ENCODE data around the gene ICAM4. TPM values are rescaled to one million over a fixed set of nuclear protein-coding genes. Genes with fewer than 3 reads are reported as not detected.

The ICAM4 gene
- total and polyA plus RNA-seq, 2 of the 13 experiments (the other 11 are each of a cell fraction or from before 2014, with no cell fraction given): 2.9 to 4.0 TPM

GRCh38 chr19:10315335-10316214 lies 28.8 kb downstream of the ICAM4 start, which contains the start of gene FDX2 (continued):
- TF ChIP-seq MNT (IDR thresholded peaks at IDR 0.05) (peak; percentile 56), ELF1 (CRISPR knock-in tag; IDR thresholded peaks at IDR 0.05) (peak; percentile 83), ZNF776 (CRISPR knock-in tag; IDR thresholded peaks at IDR 0.05) (no peak), BCL6 (CRISPR knock-in tag; IDR thresholded peaks at IDR 0.05) (no peak; the same call in 1 of the 2 replicates), ZSCAN5A (CRISPR knock-in tag; IDR thresholded peaks at IDR 0.05; ENCODE audit: borderline replicate concordance) (no peak), ZFP91 (CRISPR knock-in tag; IDR thresholded peaks at IDR 0.05; ENCODE audit: borderline replicate concordance) (peak; percentile 66), GMEB1 (CRISPR knock-in tag; IDR thresholded peaks at IDR 0.05; ENCODE audit: borderline replicate concordance) (peak; percentile 61; the same call in 1 of the 2 replicates), PATZ1 (CRISPR knock-in tag; IDR thresholded peaks at IDR 0.05) (peak; percentile 72), CENPT (CRISPR knock-in tag; IDR thresholded peaks at IDR 0.05; ENCODE audit: low read depth) (no peak), MTA1 (CRISPR knock-in tag; IDR thresholded peaks at IDR 0.05; ENCODE audit: borderline replicate concordance) (no peak), HMG20B (CRISPR knock-in tag; conservative IDR thresholded peaks at IDR 0.05) (0 out of 2 replicates have a peak, but pooled peaks have one; percentile 26), ZNF496 (CRISPR knock-in tag; IDR thresholded peaks at IDR 0.05; ENCODE audit: insufficient replicate concordance) (no peak), PHF20 (CRISPR knock-in tag; IDR thresholded peaks at IDR 0.05) (peak; percentile 89), CBX1 (IDR thresholded peaks at IDR 0.05; ENCODE audit: low read depth) (peak; percentile 47), FOXA1 (IDR thresholded peaks at IDR 0.05) (no peak), FOXA1 (CRISPR knock-in tag; IDR thresholded peaks at IDR 0.05) (peak; percentile 93), MXD1 (CRISPR knock-in tag; IDR thresholded peaks at IDR 0.05) (peak; percentile 89; the same call in 1 of the 2 replicates), ZNF160 (CRISPR knock-in tag; IDR thresholded peaks at IDR 0.05) (peak; percentile 28), MEIS2 (CRISPR knock-in tag; IDR thresholded peaks at IDR 0.05) (0 out of 2 replicates have a peak, but pooled peaks have one; percentile 18), NFKB2 (CRISPR knock-in tag; IDR thresholded peaks at IDR 0.05; ENCODE audit: borderline replicate concordance) (0 out of 2 replicates have a peak, but pooled peaks have one; percentile 53)
